IMR-90 (cell line): ENCODE results near the gene LDLRAD4. TPM values are rescaled to one million over a fixed set of nuclear protein-coding genes. Genes with fewer than 3 reads are reported as not detected.

Source experiments
- ATAC-seq: fragments of 200-7000 bp; cut with Tn5 transposase; 2 replicates; pipeline ENCODE4 v1.9.1; 2020; ENCODE audit warnings: low read depth, mild to moderate bottlenecking, moderate library complexity
- BruUV-seq: library from RNA; stranded (reverse); fragments of 400-500 nt; replicated peaks from 2 replicates; lab custom pipeline; 2021; lab: Mats Ljungman, UMichigan
- CTCF ChIA-PET: fragments of 300-600 bp; formaldehyde crosslinking; extraction: SDS; loops from one replicate; lab custom pipeline; 2021; ENCODE audit warnings: antibody characterized with exemption; lab: Yijun Ruan, JAX
- POLR2A ChIA-PET: fragments of 300-600 bp; sonication (Branson Sonifier 250); formaldehyde crosslinking; loops from one replicate; lab custom pipeline; 2022; ENCODE audit warnings: antibody characterized with exemption; ENCODE audit not compliant: unreplicated experiment; lab: Charles Lee
- DNase-seq: peaks from one replicate; pipeline ENCODE4 v3.0.0; 2013
- H2AFZ ChIP-seq: replicated peaks from 2 replicates; pipeline ENCODE3; 2013; ENCODE audit warnings: low read length, mild to moderate bottlenecking; ENCODE audit not compliant: poor library complexity
- H2AK5ac ChIP-seq: 2 replicates; pipeline ENCODE4 v1.6.1; 2013; ENCODE audit warnings: low read depth, low read length, inconsistent platforms
- H2AK9ac ChIP-seq: replicated peaks from 2 replicates; pipeline ENCODE3; 2013; ENCODE audit warnings: mild to moderate bottlenecking, low read depth, low read length, moderate library complexity; ENCODE audit not compliant: poor library complexity
- H2BK120ac ChIP-seq: 2 replicates; pipeline ENCODE4 v1.6.1; 2013; ENCODE audit warnings: low read depth, low read length, inconsistent platforms
- H2BK15ac ChIP-seq: 3 replicates; pipeline ENCODE4 v1.6.1; 2013; ENCODE audit warnings: low read depth, low read length, inconsistent platforms
- H2BK20ac ChIP-seq: 2 replicates; pipeline ENCODE4 v1.6.1; 2013; ENCODE audit warnings: low read depth, mild to moderate bottlenecking, inconsistent platforms, low read length, moderate library complexity
- H2BK5ac ChIP-seq: 2 replicates; pipeline ENCODE4 v1.6.1; 2013; ENCODE audit warnings: mild to moderate bottlenecking, low read depth, low read length, inconsistent platforms; ENCODE audit not compliant: poor library complexity, severe bottlenecking
- H3K14ac ChIP-seq: replicated peaks from 2 replicates; pipeline ENCODE4 v1.6.1; 2013; ENCODE audit warnings: low read depth, low read length, inconsistent platforms
- H3K18ac ChIP-seq: 2 replicates; pipeline ENCODE4 v1.6.1; 2013; ENCODE audit warnings: low read depth, low read length, control low read depth
- H3K23ac ChIP-seq: 2 replicates; pipeline ENCODE4 v1.6.1; 2013; ENCODE audit warnings: low read depth, low read length, inconsistent platforms
- H3K27ac ChIP-seq: 2 replicates; pipeline ENCODE4 v1.5.1; 2013; ENCODE audit warnings: mild to moderate bottlenecking, control low read depth, low read length; ENCODE audit not compliant: insufficient read depth
- H3K27me3 ChIP-seq: 2 replicates; pipeline ENCODE4 v1.6.1; 2013; ENCODE audit warnings: low read length; ENCODE audit not compliant: control insufficient read depth, insufficient read depth
- H3K36me3 ChIP-seq: 2 replicates; pipeline ENCODE4 v1.6.1; 2013; ENCODE audit warnings: low read length, mixed read lengths; ENCODE audit not compliant: control insufficient read depth, insufficient read depth
- H3K4ac ChIP-seq: 2 replicates; pipeline ENCODE4 v1.6.1; 2013; ENCODE audit warnings: low read depth, low read length, inconsistent platforms
- H3K4me1 ChIP-seq: 2 replicates; pipeline ENCODE4 v1.6.1; 2013; ENCODE audit warnings: low read length, mixed read lengths; ENCODE audit not compliant: control insufficient read depth, insufficient read depth
- H3K4me2 ChIP-seq: 2 replicates; pipeline ENCODE4 v1.6.1; 2013; ENCODE audit warnings: low read depth, mild to moderate bottlenecking, control low read depth, low read length, moderate library complexity
- H3K4me3 ChIP-seq: 2 replicates; pipeline ENCODE4 v1.5.1; 2013; ENCODE audit warnings: low read depth, mild to moderate bottlenecking, control low read depth, low read length, moderate library complexity; ENCODE audit not compliant: insufficient read depth
- H3K56ac ChIP-seq: 2 replicates; pipeline ENCODE4 v1.6.1; 2013; ENCODE audit warnings: low read length, inconsistent platforms; ENCODE audit not compliant: insufficient read depth; ENCODE audit errors: extremely low read depth
- H3K79me1 ChIP-seq, 2 experiments: 2 replicates each; pipeline ENCODE4 v1.6.1; 2013; ENCODE audit warnings: low read length in 2 of 2, inconsistent platforms in 1 of 2, low read depth in 1 of 2
- H3K9ac ChIP-seq: 2 replicates; pipeline ENCODE4 v1.6.1; 2013; ENCODE audit warnings: low read depth, low read length, control low read depth
- H3K9me1 ChIP-seq: 2 replicates; pipeline ENCODE4 v1.6.1; 2013; ENCODE audit warnings: low read length, inconsistent platforms; ENCODE audit not compliant: insufficient read depth
- H3K9me3 ChIP-seq: 2 replicates; pipeline ENCODE4 v1.6.1; 2013; ENCODE audit warnings: low read length; ENCODE audit not compliant: control insufficient read depth, insufficient read depth
- H4K20me1 ChIP-seq: 2 replicates; pipeline ENCODE4 v1.6.1; 2013; ENCODE audit warnings: low read length, inconsistent platforms; ENCODE audit not compliant: insufficient read depth
- H4K5ac ChIP-seq: 2 replicates; pipeline ENCODE4 v1.6.1; 2013; ENCODE audit warnings: mild to moderate bottlenecking, low read depth, low read length, control low read depth
- H4K8ac ChIP-seq, 2 experiments: 2 replicates each; pipeline ENCODE4 v1.6.1; 2013; ENCODE audit warnings: low read depth in 2 of 2, low read length in 2 of 2, control low read depth in 1 of 2, inconsistent platforms in 1 of 2
- H4K91ac ChIP-seq: 2 replicates; pipeline ENCODE4 v1.6.1; 2013; ENCODE audit warnings: low read depth, low read length, inconsistent platforms; ENCODE audit not compliant: insufficient read depth
- BHLHE40 ChIP-seq: fragments of 150-350 bp; IDR thresholded peaks from 2 replicates; pipeline ENCODE4 v1.6.1; 2016; ENCODE audit warnings: mild to moderate bottlenecking, low read depth, low read length
- CEBPB ChIP-seq: IDR thresholded peaks from 2 replicates; pipeline ENCODE4 v1.6.1; 2012; ENCODE audit warnings: low read depth, low read length, improper control_type of control experiment
- CHD1 ChIP-seq: IDR thresholded peaks from 2 replicates; pipeline ENCODE4 v1.6.1; 2012; ENCODE audit warnings: low read depth, low read length, improper control_type of control experiment
- CTCF ChIP-seq: conservative IDR thresholded peaks from 2 replicates; pipeline ENCODE4 v1.5.1; 2012; ENCODE audit warnings: mild to moderate bottlenecking, low read depth, low read length, improper control_type of control experiment
- ELK1 ChIP-seq: fragments of 150-350 bp; IDR thresholded peaks from 2 replicates; pipeline ENCODE4 v1.6.1; 2016; ENCODE audit warnings: low read depth, mild to moderate bottlenecking, low read length, moderate library complexity, borderline replicate concordance
- FOS ChIP-seq: fragments of 150-350 bp; IDR thresholded peaks from 2 replicates; pipeline ENCODE4 v1.6.1; 2016; ENCODE audit warnings: low read depth, low read length
- MAFK ChIP-seq: IDR thresholded peaks from 2 replicates; pipeline ENCODE4 v1.6.1; 2012; ENCODE audit warnings: low read depth, low read length, improper control_type of control experiment
- MAZ ChIP-seq: IDR thresholded peaks from 2 replicates; pipeline ENCODE4 v1.6.1; 2012; ENCODE audit warnings: low read depth, mild to moderate bottlenecking, low read length, improper control_type of control experiment, moderate library complexity, borderline replicate concordance
- MXI1 ChIP-seq: IDR thresholded peaks from 2 replicates; pipeline ENCODE4 v1.6.1; 2012; ENCODE audit warnings: low read depth, mild to moderate bottlenecking, low read length, moderate library complexity, borderline replicate concordance
- NFE2L2 ChIP-seq: fragments of 150-350 bp; IDR thresholded peaks from 2 replicates; pipeline ENCODE4 v1.6.1; 2016; ENCODE audit warnings: low read depth, mild to moderate bottlenecking, low read length
- POLR2A ChIP-seq: IDR thresholded peaks from 2 replicates; pipeline ENCODE4 v1.6.1; 2012; ENCODE audit warnings: mild to moderate bottlenecking, low read depth, low read length
- RAD21 ChIP-seq: IDR thresholded peaks from 2 replicates; pipeline ENCODE4 v1.6.1; 2012; ENCODE audit warnings: low read length, improper control_type of control experiment
- RCOR1 ChIP-seq: IDR thresholded peaks from 2 replicates; pipeline ENCODE4 v1.6.1; 2012; ENCODE audit warnings: mild to moderate bottlenecking, low read length, improper control_type of control experiment; ENCODE audit not compliant: insufficient replicate concordance
- RFX5 ChIP-seq: IDR thresholded peaks from 2 replicates; pipeline ENCODE4 v1.8.0; 2012; ENCODE audit warnings: low read depth, mild to moderate bottlenecking, low read length, moderate library complexity
- SMC3 ChIP-seq: fragments of 150-350 bp; IDR thresholded peaks from 2 replicates; pipeline ENCODE4 v1.6.1; 2016; ENCODE audit warnings: low read depth, mild to moderate bottlenecking, antibody characterized with exemption, low read length, moderate library complexity
- USF2 ChIP-seq: fragments of 150-350 bp; IDR thresholded peaks from 2 replicates; pipeline ENCODE4 v1.6.1; 2017; ENCODE audit warnings: mild to moderate bottlenecking, antibody characterized with exemption, low read length, low read depth
- WGBS, 2 experiments: methylation state at CpG; one replicate each; pipeline versions ENCODE4 v1.1.5 to v1.1.7; 2013; ENCODE audit warnings: missing lambda C conversion rate in 2 of 2; ENCODE audit not compliant: insufficient read length in 1 of 2; ENCODE audit errors: extremely low coverage in 2 of 2; 5-methylcytosine and 5-hydroxymethylcytosine counted together
- dilution Hi-C: fragments of 300-500 bp; cut with HindIII; formaldehyde crosslinking; loops from one replicate; pipeline ENCODE4 v1.14.3; 2018; ENCODE audit warnings: low sequenced_read_pairs; ENCODE audit not compliant: unreplicated experiment
- in situ Hi-C: fragments of 300-500 bp; cut with MboI; formaldehyde crosslinking; loops from 3 replicates; pipeline ENCODE4 v1.14.3; 2019; ENCODE audit warnings: low sequenced_read_pairs, inconsistent platforms, mixed read lengths
- intact Hi-C: fragments of 100-400 bp; cut with micrococcal nuclease; formaldehyde crosslinking; loops from 2 replicates; pipeline ENCODE4 v1.10.0; 2022
- polyA plus RNA-seq, 3 experiments: library from polyadenylated mRNA; depleted of rRNA; stranded (reverse); fragments of >200 nt; gene quantifications; 2 replicates each; pipeline ENCODE4 v1.2.3, GENCODE V29; 2012; ENCODE audit warnings: low replicate concordance in 1 of 3
- total RNA-seq: library from RNA; depleted of rRNA; stranded (reverse); fragments of >200 nt; gene quantifications from 2 replicates; pipeline ENCODE4 v1.2.3, GENCODE V29; 2012

LDLRAD4 gene
- total and polyA plus RNA-seq, 2 of the 4 experiments (the other 2 are of a cell fraction) = not detected

GRCh38 chr18:13486686-13487085, 268.1 kb downstream of the LDLRAD4 start:
- Histone ChIP-seq H3K4ac (no peak overlapping the region), H4K8ac (no peak overlapping the region), H2BK15ac (no peak overlapping the region), H4K91ac (no peak overlapping the region), H3K9me3 (no peaks in the 10 kb centered on the region), H3K56ac (no peak overlapping the region), H3K27me3 (no peaks in the 10 kb centered on the region), H3K4me3 (no peak overlapping the region), H3K79me1 (no peaks in the 10 kb centered on the region), H2BK5ac (no peak overlapping the region), H3K4me1 (no peaks in the 10 kb centered on the region), H3K9me1 (no peaks in the 10 kb centered on the region), H2AK9ac (no peak overlapping the region), H2AK5ac (no peak overlapping the region), H3K27ac (no peak overlapping the region), H3K23ac (no peak overlapping the region), H3K36me3 (no peaks in the 10 kb centered on the region), H2BK20ac (no peak overlapping the region), H2AFZ (no peak overlapping the region), H3K9ac (no peak overlapping the region), H3K4me2 (no peak overlapping the region), H4K20me1 (no peaks in the 10 kb centered on the region), H3K14ac (no peak overlapping the region), H2BK120ac (no peak overlapping the region), H3K18ac (no peak overlapping the region), H4K5ac (no peak overlapping the region)
- POLR2A ChIA-PET = no interaction called here
- DNase-seq = no peak
- intact Hi-C loops = no loop called here
- WGBS, 2 experiments = 52% methylated on average over 6 of the region's 9 CpGs; no CpG with 5 or more reads in 1 of the 2 experiments
- CTCF ChIA-PET = no interaction called here
- TF ChIP-seq RCOR1 (no peak), CHD1 (no peak), USF2 (no peak), CEBPB (no peak), CTCF (no peak), MAZ (no peak), SMC3 (no peak), FOS (no peak), NFE2L2 (no peak), MXI1 (no peak), POLR2A (no peak), RAD21 (no peak), BHLHE40 (no peak), MAFK (no peak), ELK1 (no peak), RFX5 (no peak)
- BruUV-seq = no TSS peak
- ATAC-seq = no peak
- dilution Hi-C loops = no loop called here
- in situ Hi-C loops = no loop called here
